ENCODE measurements around the gene SUSD6. TPM values are rescaled to one million over a fixed set of nuclear protein-coding genes. Genes with fewer than 3 reads are reported as not detected.

The SUSD6 gene
- total and polyA plus RNA-seq, 9 of the 15 experiments (the other 6 are each of a cell fraction or from before 2014, with no cell fraction given) = 2.9 to 20.7 (median 5.6) TPM

DNA sequence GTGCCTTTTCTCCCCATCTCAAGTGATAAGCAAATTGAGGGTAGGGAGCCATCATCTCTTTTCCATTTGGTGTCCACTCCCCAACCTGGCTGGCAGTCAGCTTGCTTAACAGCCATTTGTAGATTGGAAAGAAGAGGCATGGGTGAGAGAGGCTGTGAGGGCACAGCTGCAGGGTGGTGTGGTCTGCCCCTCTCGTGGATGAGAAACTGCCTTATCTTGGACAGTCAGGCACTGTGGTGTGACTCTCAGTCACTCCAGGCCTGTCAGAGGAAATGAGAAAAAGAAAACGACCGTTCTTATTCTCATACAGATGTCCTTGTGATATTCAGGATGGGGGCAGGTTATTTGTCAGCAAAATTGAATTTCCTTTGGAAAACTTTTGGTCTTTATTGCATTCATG is 90.5 kb downstream of the SUSD6 start (continued):
- peak; percentile 72 for TF ChIP-seq SMAD4 (CRISPR knock-in tag; conservative IDR thresholded peaks at IDR 0.05)
- TF ChIP-seq SRSF1 (IDR thresholded peaks at IDR 0.05; ENCODE audit: low read depth, low read length) = no peak
- TF ChIP-seq RHOXF2B (CRISPR knock-in tag; conservative IDR thresholded peaks at IDR 0.05) = no peak
- TF ChIP-seq, protein P1, sequence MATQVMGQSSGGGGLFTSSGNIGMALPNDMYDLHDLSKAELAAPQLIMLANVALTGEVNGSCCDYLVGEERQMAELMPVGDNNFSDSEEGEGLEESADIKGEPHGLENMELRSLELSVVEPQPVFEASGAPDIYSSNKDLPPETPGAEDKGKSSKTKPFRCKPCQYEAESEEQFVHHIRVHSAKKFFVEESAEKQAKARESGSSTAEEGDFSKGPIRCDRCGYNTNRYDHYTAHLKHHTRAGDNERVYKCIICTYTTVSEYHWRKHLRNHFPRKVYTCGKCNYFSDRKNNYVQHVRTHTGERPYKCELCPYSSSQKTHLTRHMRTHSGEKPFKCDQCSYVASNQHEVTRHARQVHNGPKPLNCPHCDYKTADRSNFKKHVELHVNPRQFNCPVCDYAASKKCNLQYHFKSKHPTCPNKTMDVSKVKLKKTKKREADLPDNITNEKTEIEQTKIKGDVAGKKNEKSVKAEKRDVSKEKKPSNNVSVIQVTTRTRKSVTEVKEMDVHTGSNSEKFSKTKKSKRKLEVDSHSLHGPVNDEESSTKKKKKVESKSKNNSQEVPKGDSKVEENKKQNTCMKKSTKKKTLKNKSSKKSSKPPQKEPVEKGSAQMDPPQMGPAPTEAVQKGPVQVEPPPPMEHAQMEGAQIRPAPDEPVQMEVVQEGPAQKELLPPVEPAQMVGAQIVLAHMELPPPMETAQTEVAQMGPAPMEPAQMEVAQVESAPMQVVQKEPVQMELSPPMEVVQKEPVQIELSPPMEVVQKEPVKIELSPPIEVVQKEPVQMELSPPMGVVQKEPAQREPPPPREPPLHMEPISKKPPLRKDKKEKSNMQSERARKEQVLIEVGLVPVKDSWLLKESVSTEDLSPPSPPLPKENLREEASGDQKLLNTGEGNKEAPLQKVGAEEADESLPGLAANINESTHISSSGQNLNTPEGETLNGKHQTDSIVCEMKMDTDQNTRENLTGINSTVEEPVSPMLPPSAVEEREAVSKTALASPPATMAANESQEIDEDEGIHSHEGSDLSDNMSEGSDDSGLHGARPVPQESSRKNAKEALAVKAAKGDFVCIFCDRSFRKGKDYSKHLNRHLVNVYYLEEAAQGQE (IDR thresholded peaks at IDR 0.05; ENCODE audit: borderline replicate concordance) = no peak
- TF ChIP-seq, protein P1 (CRISPR knock-in tag; IDR thresholded peaks at IDR 0.05; ENCODE audit: low read depth) = no peak
- no peak for TF ChIP-seq THAP7 (CRISPR knock-in tag; IDR thresholded peaks at IDR 0.05)
- no peak for TF ChIP-seq ELF2 (CRISPR knock-in tag; IDR thresholded peaks at IDR 0.05)
- TF ChIP-seq MTA2 (IDR thresholded peaks at IDR 0.05; ENCODE audit: low read depth) = peak; percentile 70
- no peak for TF ChIP-seq ZNF263 (CRISPR knock-in tag; IDR thresholded peaks at IDR 0.05; ENCODE audit: borderline replicate concordance)
- TF ChIP-seq MTA3 (IDR thresholded peaks at IDR 0.05; ENCODE audit: borderline replicate concordance) = peak; percentile 33; the same call in 1 of the 2 replicates
- TF ChIP-seq ZNF583 (CRISPR knock-in tag; IDR thresholded peaks at IDR 0.05) = 0 out of 2 replicates have a peak, but pooled peaks have one; percentile 39
- TF ChIP-seq BCL6 (CRISPR knock-in tag; IDR thresholded peaks at IDR 0.05) = 0 out of 2 replicates have a peak, but pooled peaks have one; percentile 5
- TF ChIP-seq HNRNPK (IDR thresholded peaks at IDR 0.05; ENCODE audit: low read depth, low read length, poor library complexity, severe bottlenecking) = no peak
- TF ChIP-seq KAT2B (IDR thresholded peaks at IDR 0.05; ENCODE audit: low read depth, low read length) = no peak
- TF ChIP-seq NFE2 (IDR thresholded peaks at IDR 0.05; ENCODE audit: low read depth) = peak; percentile 49; the same call in 1 of the 2 replicates
- TF ChIP-seq KLF10 (CRISPR knock-in tag; IDR thresholded peaks at IDR 0.05) = no peak
- no peak for TF ChIP-seq BRD4 (IDR thresholded peaks at IDR 0.05)
- TF ChIP-seq FOS (IDR thresholded peaks at IDR 0.05; ENCODE audit: extremely low read depth, insufficient read length) = no peak
- TF ChIP-seq KLF16 (IDR thresholded peaks at IDR 0.05) = peak; percentile 71
- TF ChIP-seq EP300 (IDR thresholded peaks at IDR 0.05; ENCODE audit: low read length) = peak; percentile 91; the same call in 1 of the 2 replicates
- no peak for TF ChIP-seq BDP1 (IDR thresholded peaks at IDR 0.05; ENCODE audit: insufficient read depth, insufficient read length)
- TF ChIP-seq PML (IDR thresholded peaks at IDR 0.05; ENCODE audit: low read length) = 0 out of 2 replicates have a peak, but pooled peaks have one; percentile 26
- peak in 1 of 3 experiments; percentile 36 for TF ChIP-seq YY1 (IDR thresholded peaks at IDR 0.05; ENCODE audit: borderline replicate concordance in 1 of 3, control insufficient read depth in 1 of 3, extremely low read depth in 1 of 3, insufficient read depth in 3 of 3, insufficient read length in 1 of 3, insufficient replicate concordance in 2 of 3, low read depth in 1 of 3, low read length in 2 of 3)
